Panc1 (cell line): ENCODE results near the gene SMIM33. TPM values are rescaled to one million over a fixed set of nuclear protein-coding genes. Genes with fewer than 3 reads are reported as not detected.
"Not testable (repeated sequence)": the region's sequence is repeated elsewhere in the genome, so short reads cannot be mapped to it uniquely, and the experiment has no call there.

Experiments used
- ATAC-seq: fragments of 200-7000 bp; cut with Tn5 transposase; 2 replicates; pipeline ENCODE4 v1.9.1; 2020; ENCODE audit warnings: mild to moderate bottlenecking, moderate library complexity
- BruUV-seq: library from RNA; stranded (reverse); fragments of 400-500 nt; replicated peaks from 2 replicates; lab custom pipeline; 2021; lab: Mats Ljungman, UMichigan
- CTCF ChIA-PET: fragments of 300-600 bp; sonication (Branson Sonifier 250); formaldehyde crosslinking; loops from one replicate; lab custom pipeline; 2022; ENCODE audit warnings: antibody characterized with exemption; lab: Charles Lee
- POLR2A ChIA-PET: fragments of 300-600 bp; sonication (Branson Sonifier 250); formaldehyde crosslinking; loops from one replicate; lab custom pipeline; 2022; ENCODE audit warnings: antibody characterized with exemption; lab: Charles Lee
- DNase-seq: peaks from one replicate; pipeline ENCODE4 v3.0.0-alpha.2; 2010; ENCODE audit warnings: low read depth, low spot score
- H3K27ac ChIP-seq: 2 replicates; pipeline ENCODE4 v1.5.1; 2011; ENCODE audit warnings: mild to moderate bottlenecking, low read length, inconsistent platforms
- H3K27me3 ChIP-seq: fragments of 200-500 bp; sonication (Bioruptor generic); 2 replicates; pipeline ENCODE4 v1.6.0; 2014; ENCODE audit warnings: low read length, inconsistent platforms; ENCODE audit not compliant: control insufficient read depth, insufficient read depth
- H3K36me3 ChIP-seq: fragments of 200-500 bp; sonication (Bioruptor generic); 2 replicates; pipeline ENCODE4 v1.5.1; 2014; ENCODE audit warnings: inconsistent platforms, mild to moderate bottlenecking, low read length, moderate library complexity; ENCODE audit not compliant: control insufficient read depth, insufficient read depth
- H3K4me1 ChIP-seq: 2 replicates; pipeline ENCODE4 v1.5.1; 2011; ENCODE audit warnings: inconsistent platforms, mild to moderate bottlenecking, low read length, moderate library complexity; ENCODE audit not compliant: control insufficient read depth, insufficient read depth
- H3K4me3 ChIP-seq, 2 experiments: 2 replicates each; pipeline ENCODE4 v1.5.1; 2011 to 2012; ENCODE audit warnings: low read depth in 2 of 2, low read length in 2 of 2, mild to moderate bottlenecking in 2 of 2, inconsistent platforms in 1 of 2, moderate library complexity in 1 of 2
- H3K9me3 ChIP-seq: fragments of 200-500 bp; sonication (Bioruptor generic); 2 replicates; pipeline ENCODE4 v1.5.1; 2014; ENCODE audit warnings: low read depth, mild to moderate bottlenecking, inconsistent platforms, low read length, moderate library complexity; ENCODE audit not compliant: control insufficient read depth, insufficient read depth
- CTCF ChIP-seq: fragments of 450-650 bp; IDR thresholded peaks from 2 replicates; pipeline ENCODE4 v1.5.1; 2017; ENCODE audit warnings: mild to moderate bottlenecking
- POLR2AphosphoS5 ChIP-seq: IDR thresholded peaks from 2 replicates; pipeline ENCODE4 v1.6.1; 2012; ENCODE audit warnings: mild to moderate bottlenecking, low read depth, low read length, moderate library complexity
- REST ChIP-seq, 2 experiments: IDR thresholded peaks; 2 replicates each; pipeline ENCODE4 v1.6.1; 2011 to 2012; ENCODE audit warnings: low read depth in 2 of 2, control low read depth in 1 of 2, low read length in 1 of 2, mild to moderate bottlenecking in 1 of 2, moderate library complexity in 1 of 2; ENCODE audit not compliant: insufficient read depth in 1 of 2
- SIN3A ChIP-seq: IDR thresholded peaks from 2 replicates; pipeline ENCODE4 v1.6.1; 2012; ENCODE audit warnings: low read depth, mild to moderate bottlenecking, low read length, moderate library complexity, borderline replicate concordance; ENCODE audit not compliant: insufficient read depth
- TCF7L2 ChIP-seq: IDR thresholded peaks from 2 replicates; pipeline ENCODE4 v1.6.1; 2011; ENCODE audit warnings: mild to moderate bottlenecking, low read depth, low read length, inconsistent platforms
- in situ Hi-C: cut with HindIII; loops from 2 replicates; pipeline ENCODE4 v1.10.0; 2016; ENCODE audit warnings: low sequenced_read_pairs, low pct_unique_long_range_greater_than_20kb
- intact Hi-C: fragments of 100-400 bp; cut with micrococcal nuclease; formaldehyde crosslinking; loops from one replicate; pipeline ENCODE4 v1.10.0; 2022; ENCODE audit not compliant: unreplicated experiment
- total RNA-seq: library from RNA; stranded (reverse); gene quantifications from one replicate; pipeline ENCODE4 v1.2.1, GENCODE V29; 2021; ENCODE audit not compliant: unreplicated experiment

Gene SMIM33
- total RNA-seq, 1 experiment from 2014 or later = not detected

- DNase-seq = peak; percentile 46
- H3K9me3 ChIP-seq = no peaks in the 10 kb centered on the region
- ATAC-seq = peak; percentile 99
- H3K4me3 ChIP-seq = peak within 1 kb of the TSS; percentile 79 to 94
- TF ChIP-seq POLR2AphosphoS5 = no peak
- TF ChIP-seq REST (IDR thresholded peaks at IDR 0.05; ENCODE audit: insufficient read depth in 1 of 2, low read depth in 2 of 2, low read length in 1 of 2) = no peak
- TF ChIP-seq TCF7L2 = no peak
- TF ChIP-seq CTCF = no peak
- no peak for TF ChIP-seq SIN3A
- peak within 1 kb of the TSS; percentile 79 for H3K27ac ChIP-seq
- ChIA-PET CTCF (interaction anchor here (0.6 kb wide), 2 partner anchors 93 to 860 kb away, joined by 8 to 9 read pairs; no protein-coding TSS in a partner anchor), POLR2A (interaction anchor here (0.6 kb wide), 1 partner anchor 173 kb away, joined by 8 read pairs; no protein-coding TSS in a partner anchor)
- no peaks in the 10 kb centered on the region; the same call in 1 of the 2 replicates for H3K27me3 ChIP-seq
- H3K36me3 ChIP-seq = no peaks in the 10 kb centered on the region
- no TSS peak for BruUV-seq
- peaks cover 3% of the 10 kb centered on the region; the same call in 1 of the 2 replicates for H3K4me1 ChIP-seq
- in situ Hi-C loops = no loop called here
- intact Hi-C loops = no loop called here
Observed at GRCh38 chr5:139439013-139439903, 31.5 kb upstream of the SMIM33 start, which contains the start of gene DNAJC18. Gene DNAJC18, minus strand, starts transcription at chr5:139439525. Its CDS starts 80 bp downstream, at chr5:139439445.

GRCh38 chr5:139440416-139440815, 30.4 kb upstream of the SMIM33 start:
- BruUV-seq, H3K36me3 ChIP-seq, H3K4me3 ChIP-seq, ATAC-seq, H3K9me3 ChIP-seq, H3K27ac ChIP-seq, in situ Hi-C loops, H3K4me1 ChIP-seq, DNase-seq, POLR2A ChIA-PET, H3K27me3 ChIP-seq, intact Hi-C loops, CTCF ChIA-PET: not testable (repeated sequence)
